Left cardiac atrium (tissue), 4 donors: ENCODE results near the gene ALX3. TPM values are rescaled to one million over a fixed set of nuclear protein-coding genes. Genes with fewer than 3 reads are reported as not detected.
A peak's percentile ranks its signal among the peaks of the same experiment; 100 is the strongest.
"Not testable (repeated sequence)": the region's sequence is repeated elsewhere in the genome, so short reads cannot be mapped to it uniquely, and the experiment has no call there.

ENCODE experiments used
- ATAC-seq, 2 donors: fragments of 200-7000 bp; cut with Tn5 transposase; one replicate each; pipeline ENCODE4 v1.9.1; 2020; ENCODE audit warnings: mild to moderate bottlenecking in 2 of 2, moderate library complexity in 2 of 2
- DNase-seq: peaks from one replicate; pipeline ENCODE4 v3.0.0-alpha.2; 2020
- intact Hi-C, 2 donors: fragments of 100-400 bp; cut with DNase I; formaldehyde crosslinking; loops; one replicate each; pipeline versions ENCODE4 v1.14.1 to v1.15.1; 2022 to 2023
- total RNA-seq, 2 donors: library from RNA; stranded (reverse); fragmentation: NEBNext Ultra II Directional; extraction: Animal tissue kit (Norgen Biotek cat#: 25700); gene quantifications; one replicate each; pipeline ENCODE4 v1.2.1, GENCODE V29; 2021
- donor health status: DM: no; HTN: yes; CAD: no.
- donor health status: DM: no; HTN: yes; CAD: no; lungs with severe emphysema.
- donor health status: DM: yes; HTN: yes; CAD: no.
- donor health status: Dilated cardiomyopathy.

The ALX3 gene
- total RNA-seq, 2 donors from 2014 or later: not detected

DNA sequence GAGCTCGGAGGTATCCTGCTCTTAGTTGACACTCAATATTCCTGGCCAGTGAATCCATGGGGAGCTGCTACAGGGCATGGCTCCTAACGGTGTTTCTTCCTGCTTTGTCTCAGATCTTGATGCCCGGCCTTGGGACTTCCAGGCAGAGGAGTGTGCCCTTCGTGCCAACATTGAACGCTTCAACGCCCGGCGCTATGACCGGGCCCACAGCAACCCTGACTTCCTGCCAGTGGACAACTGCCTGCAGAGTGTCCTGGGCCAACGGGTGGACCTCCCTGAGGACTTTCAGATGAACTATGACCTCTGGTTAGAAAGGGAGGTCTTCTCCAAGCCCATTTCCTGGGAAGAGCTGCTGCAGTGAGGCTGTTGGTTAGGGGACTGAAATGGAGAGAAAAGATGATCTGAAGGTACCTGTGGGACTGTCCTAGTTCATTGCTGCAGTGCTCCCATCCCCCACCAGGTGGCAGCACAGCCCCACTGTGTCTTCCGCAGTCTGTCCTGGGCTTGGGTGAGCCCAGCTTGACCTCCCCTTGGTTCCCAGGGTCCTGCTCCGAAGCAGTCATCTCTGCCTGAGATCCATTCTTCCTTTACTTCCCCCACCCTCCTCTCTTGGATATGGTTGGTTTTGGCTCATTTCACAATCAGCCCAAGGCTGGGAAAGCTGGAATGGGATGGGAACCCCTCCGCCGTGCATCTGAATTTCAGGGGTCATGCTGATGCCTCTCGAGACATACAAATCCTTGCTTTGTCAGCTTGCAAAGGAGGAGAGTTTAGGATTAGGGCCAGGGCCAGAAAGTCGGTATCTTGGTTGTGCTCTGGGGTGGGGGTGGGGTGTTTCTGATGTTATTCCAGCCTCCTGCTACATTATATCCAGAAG, 16.7 kb downstream of the ALX3 start:
- intact Hi-C loops: loop anchor here in 1 of 2 donors (10.0 kb wide), 1 partner anchor 51 kb away; no protein-coding TSS in a partner anchor
- DNase-seq (peak; percentile 63), ATAC-seq (peak; percentile 69 to 81)

DNA sequence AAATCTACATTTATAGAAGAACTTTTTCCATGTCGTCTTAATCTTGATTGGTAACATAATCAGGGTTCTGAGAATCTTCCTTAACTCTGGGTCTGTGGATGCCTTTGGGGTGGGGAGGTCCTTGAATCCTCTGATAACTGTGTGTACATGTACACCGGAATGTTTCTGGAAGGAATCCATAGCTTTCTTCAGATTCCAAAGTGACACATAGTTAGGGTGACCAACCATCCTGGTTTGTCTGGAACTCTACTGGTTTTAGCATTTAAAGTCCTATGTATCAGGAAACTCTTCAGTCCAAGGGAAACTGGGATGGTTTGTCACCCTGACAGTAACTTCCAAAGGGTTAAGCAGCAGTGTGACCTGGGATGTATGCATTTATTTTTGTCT, 19.2 kb downstream of the ALX3 start:
- intact Hi-C loops: loop anchor here in 1 of 2 donors (10.0 kb wide), 1 partner anchor 54 kb away; no protein-coding TSS in a partner anchor
- no peak for DNase-seq
- no peak for ATAC-seq

DNA sequence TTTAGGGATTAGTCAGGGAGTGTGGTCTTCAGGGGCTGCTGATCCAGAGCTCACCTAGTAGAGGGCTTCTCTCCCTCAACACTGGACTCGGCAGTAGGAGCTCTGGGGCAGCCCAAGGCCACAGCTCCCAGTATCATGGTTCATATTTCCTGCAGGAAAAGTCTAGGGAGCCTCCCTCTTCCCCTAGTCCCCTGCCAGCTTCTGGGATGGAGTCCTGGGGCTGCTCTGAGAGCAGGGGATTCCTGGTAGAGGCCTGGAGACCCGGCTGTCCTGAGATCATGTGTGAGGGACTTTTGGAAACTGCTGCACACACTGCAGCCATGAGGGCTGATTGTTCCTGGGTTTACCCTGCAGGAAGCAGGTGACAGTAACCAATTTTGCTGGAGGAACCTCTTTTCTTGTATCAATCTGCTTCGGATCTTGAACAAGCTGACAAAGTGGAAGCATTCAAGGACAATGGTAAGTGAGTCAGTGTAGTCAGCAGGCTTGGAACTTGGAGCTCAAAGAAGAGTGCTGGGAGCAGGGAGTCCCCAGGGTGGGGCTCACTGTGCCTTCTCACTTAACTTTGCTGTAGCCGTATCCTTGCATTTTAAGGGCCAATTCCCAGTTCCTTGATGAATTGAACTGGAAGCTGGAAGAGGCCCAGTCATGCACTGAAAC, 19.7 kb downstream of the ALX3 start:
- DNase-seq (no peak), ATAC-seq (peak in 1 of 2 donors; percentile 17)
- intact Hi-C loops: loop anchor here in 1 of 2 donors (10.0 kb wide), 1 partner anchor 54 kb away; no protein-coding TSS in a partner anchor

DNA sequence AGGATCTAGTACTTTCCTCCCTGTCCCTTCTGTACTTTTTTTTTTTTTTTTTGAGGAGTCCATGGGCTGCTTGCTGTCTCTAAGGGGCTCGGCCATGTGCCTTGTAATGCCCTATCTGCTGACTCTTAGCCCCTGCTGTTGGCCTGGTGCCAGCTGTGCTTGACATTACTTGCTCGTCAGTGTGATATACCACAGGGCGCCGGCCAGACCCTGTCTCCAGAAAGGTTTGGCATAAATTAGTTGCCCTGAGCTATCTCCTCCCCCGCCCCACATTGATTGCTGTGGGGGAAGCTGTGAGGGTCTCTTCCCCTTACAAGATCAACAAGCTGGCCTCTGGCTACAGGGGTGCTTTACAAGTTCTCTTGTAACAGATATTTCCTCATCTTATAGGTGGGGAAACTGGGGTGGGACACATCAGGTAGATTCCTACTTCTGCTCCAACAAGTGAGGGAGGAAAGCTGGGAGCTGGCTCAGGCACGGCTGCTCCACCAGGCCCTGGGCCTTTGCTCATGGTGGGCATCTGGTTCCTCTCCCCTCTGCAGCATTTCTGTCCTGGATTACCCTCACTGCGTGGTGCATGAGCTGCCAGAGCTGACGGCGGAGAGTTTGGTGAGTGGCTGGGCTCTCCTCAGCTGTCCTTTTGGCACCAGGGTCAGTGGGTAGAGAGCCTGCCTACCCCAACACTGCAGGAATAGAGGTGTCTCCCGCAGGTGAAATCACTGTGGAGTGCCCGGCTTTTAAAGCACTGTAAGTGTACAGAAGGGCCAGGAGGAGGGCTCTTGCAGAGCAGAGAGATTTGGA, 20.5 kb downstream of the ALX3 start:
- intact Hi-C loops: loop anchor here in 1 of 2 donors (10.0 kb wide), 1 partner anchor 55 kb away; no protein-coding TSS in a partner anchor
- peak; percentile 43 for DNase-seq
- no peak for ATAC-seq

DNA sequence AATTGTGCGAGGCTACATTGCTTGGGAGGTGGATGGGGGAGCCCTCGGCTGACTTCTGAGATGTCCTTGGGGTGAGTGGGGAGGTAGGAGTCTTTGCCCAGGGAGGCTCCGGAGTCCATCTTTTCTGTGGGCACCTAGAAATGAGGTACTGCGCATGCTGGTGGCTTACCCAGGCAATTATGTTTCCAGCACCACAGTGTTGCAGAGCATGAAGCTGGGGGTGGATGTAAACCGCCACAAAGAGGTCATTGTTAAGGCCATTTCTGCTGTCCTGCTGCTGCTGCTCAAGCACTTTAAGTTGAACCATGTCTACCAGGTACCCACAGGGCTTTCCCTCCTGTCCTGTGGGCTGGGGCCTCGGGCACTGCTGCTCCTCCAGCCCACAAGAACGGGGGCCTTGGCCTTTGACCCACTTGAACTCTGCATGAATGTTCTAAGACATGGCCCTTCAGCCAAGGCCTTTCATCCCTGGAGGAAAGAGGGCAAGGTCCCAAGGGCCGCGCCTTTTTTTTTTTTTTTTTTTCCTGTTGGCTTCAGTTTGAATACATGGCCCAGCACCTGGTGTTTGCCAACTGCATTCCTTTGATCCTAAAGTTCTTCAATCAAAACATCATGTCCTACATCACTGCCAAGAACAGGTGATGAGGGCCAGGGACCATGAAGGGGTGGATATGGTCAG, 21.4 kb downstream of the ALX3 start:
- DNase-seq (no peak), ATAC-seq (no peak)
- intact Hi-C loops: no loop called here

DNA sequence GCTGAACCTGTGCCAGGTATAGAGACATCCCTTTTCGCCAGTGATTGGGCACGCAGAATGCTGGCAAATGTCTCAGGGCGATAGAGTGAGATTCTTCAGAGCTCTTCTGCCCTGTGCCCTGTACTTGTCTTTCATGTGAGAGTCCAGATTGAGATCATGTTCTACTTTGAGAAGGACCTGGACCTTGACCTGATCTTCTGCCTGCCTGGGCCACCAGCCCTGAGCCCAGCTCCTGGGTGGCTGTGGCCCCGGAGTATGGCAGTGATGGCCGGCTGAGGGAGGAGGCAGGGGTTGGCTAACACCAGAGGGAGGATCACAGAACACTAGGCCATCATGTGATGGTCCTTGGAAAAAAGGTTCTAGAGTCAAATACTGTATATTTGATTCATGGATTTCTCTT, 22.2 kb downstream of the ALX3 start:
- ATAC-seq (no peak), DNase-seq (no peak)
- intact Hi-C loops: no loop called here

DNA sequence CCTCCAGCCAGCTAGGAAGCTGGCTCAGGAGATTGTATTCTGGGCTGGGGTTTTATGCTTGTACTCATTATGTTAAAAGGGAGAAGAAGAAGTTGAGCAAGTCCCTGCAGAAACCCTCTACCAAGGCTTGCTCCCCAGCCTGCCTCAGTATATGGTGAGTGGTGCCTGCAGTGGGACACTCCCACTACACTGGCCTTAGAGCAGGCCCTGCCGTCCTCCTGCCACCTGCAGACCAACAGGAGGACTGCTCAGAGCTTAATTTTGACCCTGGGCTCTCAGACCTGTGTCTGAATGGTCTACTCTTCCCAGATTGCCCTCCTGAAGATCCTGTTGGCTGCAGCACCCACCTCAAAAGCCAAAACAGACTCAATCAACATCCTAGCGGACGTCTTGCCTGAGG, 23.0 kb downstream of the ALX3 start:
- ATAC-seq (no peak), DNase-seq (no peak)
- intact Hi-C loops: no loop called here

DNA sequence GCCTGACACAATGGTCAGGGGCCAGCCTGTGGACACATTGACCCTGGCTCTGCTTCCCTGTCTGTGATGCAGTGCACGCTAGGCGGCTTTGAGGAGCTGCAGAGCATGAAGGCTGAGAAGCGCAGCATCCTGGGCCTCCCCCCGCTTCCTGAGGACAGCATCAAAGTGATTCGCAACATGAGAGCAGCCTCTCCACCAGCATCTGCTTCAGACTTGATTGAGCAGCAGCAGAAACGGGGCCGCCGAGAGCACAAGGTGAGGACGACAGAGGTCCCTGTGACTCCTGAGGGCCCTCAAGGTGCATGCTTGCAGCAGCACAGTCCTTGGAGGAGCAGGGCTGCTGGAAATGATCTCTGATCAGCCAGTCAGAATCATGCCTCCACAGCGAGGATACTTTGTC, 27.5 kb downstream of the ALX3 start:
- intact Hi-C loops: no loop called here
- DNase-seq (no peak), ATAC-seq (no peak)

DNA sequence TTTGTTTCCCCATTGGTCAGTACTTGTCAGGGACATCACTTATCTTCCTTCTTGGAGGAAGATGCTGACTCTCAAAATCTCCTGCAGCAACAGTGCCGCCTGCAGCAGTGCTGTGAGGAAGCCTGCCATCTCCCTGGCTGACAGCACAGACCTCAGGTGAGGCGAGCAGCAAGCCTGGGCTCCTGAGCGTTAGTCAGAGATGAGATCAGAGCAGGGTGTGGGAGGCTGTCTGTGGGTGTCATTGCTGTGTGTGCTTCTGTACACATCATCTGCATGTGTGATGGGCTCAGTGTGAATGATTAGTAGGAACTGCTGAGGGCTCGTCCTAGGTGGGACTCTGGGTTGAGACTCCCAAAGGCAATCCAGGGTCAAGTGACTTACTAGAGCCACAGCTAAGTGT, 29.9 kb downstream of the ALX3 start:
- intact Hi-C loops: no loop called here
- no peak for DNase-seq
- no peak for ATAC-seq

DNA sequence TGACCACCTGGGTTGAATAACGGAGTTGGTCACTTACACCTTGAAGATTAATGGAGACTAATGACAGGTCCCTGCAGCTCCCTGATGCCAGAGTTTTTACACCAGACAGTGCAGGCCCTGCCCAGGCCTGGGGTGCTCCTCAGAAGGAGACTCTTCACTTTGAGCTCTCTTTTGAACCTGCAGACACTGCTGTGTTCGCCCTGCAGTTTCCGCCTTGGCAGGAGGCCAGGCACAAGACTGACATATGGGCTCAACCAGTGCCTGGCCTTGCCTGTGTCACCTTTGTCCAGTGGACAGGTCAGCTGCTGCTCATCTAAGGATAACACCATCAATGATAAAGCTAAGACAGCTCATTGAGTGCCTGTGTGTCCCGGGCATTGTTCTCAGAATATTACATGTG, 30.8 kb downstream of the ALX3 start:
- ATAC-seq (no peak), DNase-seq (no peak)
- intact Hi-C loops: no loop called here

DNA sequence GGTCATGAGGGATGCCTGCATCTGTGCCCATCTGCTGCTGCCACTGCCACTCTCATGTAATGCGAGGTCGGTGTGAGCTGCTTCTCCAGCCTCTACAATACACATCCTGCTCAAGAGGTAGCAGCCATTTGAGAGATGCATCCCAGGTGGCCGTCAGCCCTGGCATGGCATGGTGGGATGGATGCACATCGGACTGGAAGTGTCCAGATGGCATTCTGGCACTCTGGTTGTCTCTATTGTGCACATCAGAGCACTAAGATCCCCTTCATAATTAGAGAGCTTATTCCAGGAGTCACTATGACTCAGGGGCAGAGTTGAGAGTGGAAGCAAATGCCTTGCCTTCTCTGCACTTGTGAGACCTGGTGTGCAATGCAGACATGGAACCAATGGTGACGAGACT, 32.2 kb downstream of the ALX3 start:
- DNase-seq (no peak), ATAC-seq (no peak)
- intact Hi-C loops: no loop called here

DNA sequence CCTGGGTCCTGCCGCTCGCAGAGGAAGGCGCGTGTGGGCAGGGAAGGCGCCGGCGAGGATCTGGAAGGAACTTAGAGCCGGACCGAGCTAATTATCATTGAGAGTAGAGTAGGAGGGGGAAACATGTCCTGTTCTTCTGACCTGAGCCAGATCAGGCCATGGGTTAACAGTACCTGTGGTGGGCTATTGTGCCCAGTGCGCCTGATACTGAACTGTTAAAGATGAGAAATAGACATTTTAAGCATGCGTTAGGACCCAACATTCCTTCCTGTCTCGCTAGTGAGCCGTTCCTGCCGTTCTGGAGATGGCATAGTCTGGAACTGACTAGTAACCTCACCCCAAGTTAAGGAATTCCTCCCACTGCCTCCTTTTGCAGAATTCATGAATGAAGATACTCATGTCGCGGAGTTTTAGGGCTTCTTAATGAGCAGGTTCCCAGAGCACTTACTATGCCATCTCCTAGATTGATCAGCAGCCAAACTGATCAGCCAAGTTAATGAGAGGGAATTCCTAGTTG, 35.2 kb downstream of the ALX3 start:
- ATAC-seq (no peak), DNase-seq (no peak)
- intact Hi-C loops: no loop called here

DNA sequence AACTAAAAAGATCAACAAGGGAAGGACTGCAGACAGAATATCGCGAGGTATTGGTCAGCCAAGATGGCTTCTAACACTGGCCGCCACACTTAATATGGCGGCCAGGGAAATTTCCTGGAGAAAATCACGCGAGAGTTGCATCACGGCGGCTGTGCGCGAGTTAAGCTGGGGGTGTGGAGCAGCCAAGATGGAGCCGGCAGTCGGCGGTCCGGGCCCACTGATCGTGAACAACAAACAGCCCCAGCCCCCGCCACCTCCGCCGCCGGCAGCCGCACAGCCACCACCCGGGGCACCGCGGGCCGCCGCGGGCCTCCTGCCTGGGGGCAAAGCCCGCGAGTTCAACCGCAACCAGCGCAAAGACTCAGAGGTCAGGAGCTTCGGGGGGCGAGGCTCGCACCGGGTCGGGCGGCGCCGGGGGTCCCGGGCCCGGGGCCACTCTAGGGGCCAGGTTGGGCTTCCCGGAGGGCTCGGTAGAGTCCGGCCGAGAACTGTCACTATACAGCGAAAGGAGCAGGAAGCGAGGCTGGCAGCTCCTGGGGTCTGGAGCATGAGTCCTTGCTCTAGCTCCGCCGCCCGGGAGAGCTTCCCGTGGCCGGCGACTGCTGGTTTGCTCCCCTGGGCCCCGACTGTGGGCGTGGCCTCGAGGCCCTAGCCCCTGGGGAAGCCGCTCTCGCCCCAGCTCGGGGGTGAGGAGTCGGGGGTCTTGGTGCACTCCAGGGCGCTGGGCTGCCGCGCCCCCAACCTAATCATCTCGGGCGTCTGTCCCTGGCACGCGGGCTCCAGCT, 35.8 kb downstream of the ALX3 start, which contains the start of gene STRIP1:
Gene STRIP1 (plus strand): TSS at position 174 of the 785 bp plus-strand sequence. CDS start 14 bp downstream, at position 188.
- intact Hi-C loops: no loop called here
- ATAC-seq (peak; percentile 97 to 99), DNase-seq (peak; percentile 92)

DNA sequence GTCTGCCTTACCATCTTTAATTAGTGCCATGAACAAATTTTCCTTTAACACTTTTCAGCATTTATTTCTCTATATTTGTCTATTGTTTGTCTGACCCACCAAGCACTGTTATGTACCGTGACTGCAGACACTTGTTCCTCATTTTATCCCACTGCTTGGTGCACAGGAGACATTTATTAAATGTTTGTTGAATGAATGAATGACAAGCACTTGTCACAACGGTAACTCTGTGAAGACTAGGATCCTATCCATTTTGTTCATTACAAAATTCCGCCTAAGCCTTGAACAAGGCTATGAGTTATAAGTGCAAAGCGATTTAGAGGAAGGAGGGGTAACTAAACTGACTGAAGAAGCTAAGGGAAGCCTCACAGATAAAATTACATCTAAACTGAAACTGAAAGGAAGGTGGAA, 36.4 kb downstream of the ALX3 start:
- intact Hi-C loops: no loop called here
- DNase-seq (no peak), ATAC-seq (no peak)

DNA sequence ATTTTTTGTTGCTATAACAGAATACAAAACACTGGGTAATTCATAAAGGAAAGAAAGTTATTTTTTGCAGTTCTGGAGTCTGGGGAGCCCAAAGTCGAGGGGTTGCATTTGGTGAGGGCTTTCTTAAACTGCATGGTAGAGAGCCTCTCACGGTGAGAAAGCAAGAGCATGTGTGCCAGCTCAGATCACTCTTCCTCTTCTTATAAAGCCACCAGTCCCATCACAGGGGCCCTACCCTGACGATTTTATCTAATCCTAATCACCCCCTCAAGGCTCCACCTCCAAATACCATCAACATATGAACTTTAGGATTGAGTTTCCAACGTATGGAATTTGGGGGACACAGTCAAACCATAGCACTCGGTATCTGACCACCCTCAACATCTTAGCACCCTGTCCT, 37.1 kb downstream of the ALX3 start:
- DNase-seq: no peak
- no peak for ATAC-seq
- intact Hi-C loops: no loop called here

DNA sequence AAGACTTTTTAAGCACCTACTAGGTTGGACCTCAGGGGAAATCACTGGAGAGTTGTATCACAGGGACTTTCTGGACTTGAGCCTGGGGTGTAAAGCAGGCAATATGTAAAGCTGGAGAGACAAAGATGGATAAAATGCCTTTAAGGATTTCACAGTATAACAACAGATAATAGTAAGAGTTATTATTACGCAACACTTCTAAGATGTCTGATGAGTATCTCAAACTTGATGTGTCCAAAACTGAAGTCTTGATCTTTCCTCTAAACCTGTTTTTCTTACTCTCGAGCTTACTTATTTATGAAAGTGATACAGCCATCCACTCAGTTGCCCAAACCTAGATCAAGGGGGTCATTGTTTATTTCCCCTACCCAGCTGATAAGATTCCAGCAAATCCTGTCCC, 38.1 kb downstream of the ALX3 start:
- intact Hi-C loops: no loop called here
- ATAC-seq (no peak), DNase-seq (no peak)

DNA sequence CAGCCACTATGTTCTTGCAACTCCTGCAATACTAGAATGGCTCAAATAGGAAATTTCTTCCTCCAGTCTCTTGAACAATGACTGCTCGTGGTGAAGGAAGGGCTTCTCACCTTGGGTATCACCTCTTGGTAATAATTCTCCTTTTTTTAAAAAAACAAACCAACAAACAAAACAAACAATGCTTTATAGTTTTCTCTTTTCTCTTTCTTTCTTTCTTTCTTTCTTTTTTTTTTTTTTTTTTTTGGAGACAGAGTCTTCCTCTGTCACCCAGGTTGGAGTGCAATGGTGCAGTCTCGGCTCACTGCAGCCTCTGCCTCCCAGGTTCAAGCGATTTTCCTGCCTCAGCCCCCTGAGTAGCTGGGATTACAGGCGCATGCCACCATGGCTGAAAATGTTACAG, 39.8 kb downstream of the ALX3 start:
- intact Hi-C loops, DNase-seq: not testable (repeated sequence)

DNA sequence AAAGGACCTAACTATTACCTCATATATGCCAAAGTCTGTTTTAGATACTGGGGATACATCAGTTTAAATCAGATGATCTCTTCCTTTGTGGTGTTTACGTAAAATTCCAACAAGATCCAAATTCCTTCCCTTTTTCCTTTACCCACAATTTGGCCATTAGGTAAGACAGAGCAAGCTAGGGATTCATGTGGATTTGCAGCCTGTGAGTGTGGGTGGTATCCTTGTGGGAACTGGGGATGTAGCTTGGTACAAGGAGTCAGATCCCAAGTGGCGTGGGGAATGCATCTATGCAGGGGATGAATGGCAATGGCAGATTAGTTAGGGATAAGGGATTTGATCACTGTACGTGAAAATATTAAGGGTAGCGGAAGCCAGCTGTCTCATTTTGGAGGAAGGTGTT, 45.9 kb downstream of the ALX3 start:
- intact Hi-C loops: no loop called here
- DNase-seq: no peak
- no peak for ATAC-seq

More for the DNA sequence above, 39.8 kb downstream of the ALX3 start:
- ATAC-seq: not testable (repeated sequence)
